Femur (tissue), 1 donor: ENCODE measurements around the gene DHX57.

ENCODE experiments used
- DNase-seq: peaks from one replicate; pipeline ENCODE4 v3.0.0-alpha.2; 2017

DHX57 gene

DNA sequence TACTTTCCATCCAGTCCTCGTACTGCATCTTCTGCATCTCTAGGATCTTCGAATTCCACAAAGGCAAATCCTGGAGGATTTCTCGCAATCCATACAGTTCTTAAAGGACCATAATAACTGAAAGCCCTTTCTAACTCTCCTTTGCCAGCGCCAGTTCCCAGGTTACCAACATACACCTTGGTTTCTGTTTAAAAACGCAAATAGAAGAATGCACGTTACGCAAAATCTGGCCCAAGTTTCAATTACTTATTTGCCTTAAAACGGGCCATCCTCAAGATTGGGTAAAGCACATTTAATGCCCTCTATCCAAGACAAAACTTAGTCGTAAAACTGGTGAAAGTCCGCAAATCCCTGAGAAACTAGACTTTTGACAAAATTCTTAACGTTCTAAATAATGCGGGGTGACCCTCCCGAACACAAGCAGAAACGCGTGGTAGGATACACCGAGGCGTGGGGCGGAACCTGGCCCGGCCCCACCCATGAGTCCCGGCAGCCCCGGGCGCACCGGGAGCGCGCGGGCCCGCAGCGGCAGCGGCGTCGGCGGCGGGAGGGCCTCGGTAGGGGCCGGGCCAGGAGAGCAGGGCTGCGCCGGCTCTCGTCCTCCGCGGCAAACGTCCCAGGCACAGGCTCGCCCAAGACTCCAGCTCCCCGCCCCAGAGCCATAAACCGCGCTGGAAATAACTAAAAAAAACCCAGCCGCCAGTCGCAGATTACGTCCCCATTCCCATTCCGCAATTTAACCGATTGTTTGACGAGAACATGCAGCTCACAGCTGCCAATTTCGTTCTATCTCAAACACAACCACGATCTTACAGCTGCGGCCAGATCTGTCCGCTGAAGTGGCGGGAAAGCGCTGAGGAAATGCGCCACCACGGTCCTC is 125.5 kb downstream of the DHX57 start:
- DNase-seq: peak; percentile 75

- DNase-seq: no peak
Observed at GRCh38 chr2:38748943-38749804, 126.6 kb downstream of the DHX57 start.

DNA sequence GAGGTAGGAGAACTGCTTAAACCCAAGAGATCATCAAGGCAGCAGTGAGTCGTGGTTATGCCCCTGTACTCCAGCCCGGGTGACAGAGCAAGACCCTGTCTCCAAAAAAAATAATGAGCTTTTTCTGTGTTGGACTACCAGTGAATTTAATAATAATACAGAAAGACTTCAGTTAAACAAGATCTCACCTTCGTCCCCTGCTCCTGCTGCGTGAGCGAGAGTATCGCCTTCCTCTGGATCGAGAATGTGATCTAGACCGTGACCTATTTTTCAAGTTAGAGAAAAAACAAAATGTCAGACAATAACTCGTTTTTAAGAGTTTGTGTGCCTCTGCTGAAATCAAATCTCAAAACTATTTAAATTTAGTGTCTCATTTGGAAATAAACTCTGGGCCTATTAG is 127.3 kb downstream of the DHX57 start:
- no peak for DNase-seq

DNA sequence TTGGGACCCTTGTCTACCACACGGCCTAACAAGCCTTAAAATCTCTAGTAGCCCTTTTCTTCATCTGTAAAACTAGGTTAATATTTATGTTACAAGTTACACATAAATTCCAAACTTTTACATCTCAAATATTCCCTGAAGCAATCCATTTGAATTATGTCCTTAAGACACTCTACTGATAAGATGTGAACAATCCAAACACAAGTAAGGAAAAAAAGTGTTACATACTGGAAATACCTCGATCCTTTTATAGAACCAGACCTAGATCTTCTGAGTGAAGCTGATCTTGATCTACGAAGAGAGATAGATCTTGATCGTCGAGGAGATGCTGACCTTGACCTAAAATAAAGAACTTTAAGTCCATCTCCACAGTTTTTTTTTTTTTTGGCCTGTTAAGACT is 127.9 kb downstream of the DHX57 start:
- DNase-seq: no peak
